Measurements from ENCODE around the gene UTP4. TPM values are rescaled to one million over a fixed set of nuclear protein-coding genes. Genes with fewer than 3 reads are reported as not detected.

Gene UTP4
- total RNA-seq, 1 donor from 2014 or later = 34.9 TPM

GRCh38 chr16:69166946-69167930, 34.8 kb downstream of the UTP4 start:
- H3K36me3 ChIP-seq = peaks cover 0 to 39% of the 10 kb centered on the region in 2 donors

GRCh38 chr16:69169051-69169450, 36.6 kb downstream of the UTP4 start:
- Histone ChIP-seq H3K4me3 (no peak overlapping the region), H3K36me3 (peaks cover 0 to 39% of the 10 kb centered on the region in 2 donors), H3K9me3 (no peaks in the 10 kb centered on the region), H3K4me1 (peaks cover 32% of the 10 kb centered on the region), H3K27me3 (no peaks in the 10 kb centered on the region), H3K27ac (no peak overlapping the region)
- DNase-seq (ENCODE audit: extremely low spot score in 2 of 2) = no peak
- intact Hi-C loops (cut with DNase I) = no loop called here
- no peak for TF ChIP-seq POLR2A (IDR thresholded peaks at IDR 0.05)
- TF ChIP-seq CTCF (IDR thresholded peaks at IDR 0.05) = no peak
- no peak for TF ChIP-seq POLR2AphosphoS5 (IDR thresholded peaks at IDR 0.05; ENCODE audit: insufficient read depth in 1 of 2, low read depth in 1 of 2)

More at GRCh38 chr16:69166946-69167930, 34.8 kb downstream of the UTP4 start:
- TF ChIP-seq POLR2A (IDR thresholded peaks at IDR 0.05) (no peak), CTCF (IDR thresholded peaks at IDR 0.05) (no peak), POLR2AphosphoS5 (IDR thresholded peaks at IDR 0.05; ENCODE audit: insufficient read depth in 1 of 2, low read depth in 1 of 2) (no peak)
- intact Hi-C loops (cut with DNase I) = no loop called here
- Histone ChIP-seq H3K4me3 (no peak overlapping the region), H3K9me3 (no peaks in the 10 kb centered on the region), H3K27me3 (no peaks in the 10 kb centered on the region), H3K4me1 (peaks cover 14% of the 10 kb centered on the region), H3K27ac (no peak overlapping the region)
- no peak for DNase-seq (ENCODE audit: extremely low spot score in 2 of 2)

GRCh38 chr16:69169607-69170352, 37.3 kb downstream of the UTP4 start:
- Histone ChIP-seq H3K27me3 (no peaks in the 10 kb centered on the region), H3K36me3 (peaks cover 0 to 37% of the 10 kb centered on the region in 2 donors), H3K9me3 (no peaks in the 10 kb centered on the region), H3K4me1 (peaks cover 37% of the 10 kb centered on the region), H3K4me3 (no peak overlapping the region), H3K27ac (no peak overlapping the region)
- no peak for DNase-seq (ENCODE audit: extremely low spot score in 2 of 2)
- no peak for TF ChIP-seq POLR2A (IDR thresholded peaks at IDR 0.05)
- TF ChIP-seq CTCF (IDR thresholded peaks at IDR 0.05) = no peak
- TF ChIP-seq POLR2AphosphoS5 (IDR thresholded peaks at IDR 0.05; ENCODE audit: insufficient read depth in 1 of 2, low read depth in 1 of 2) = no peak
- intact Hi-C loops (cut with DNase I) = no loop called here

GRCh38 chr16:69171325-69172084, 39.1 kb downstream of the UTP4 start:
- Histone ChIP-seq H3K27ac (peak overlapping the region; percentile 80), H3K36me3 (peaks cover 0 to 21% of the 10 kb centered on the region in 2 donors), H3K4me1 (peaks cover 44% of the 10 kb centered on the region), H3K27me3 (no peaks in the 10 kb centered on the region), H3K9me3 (no peaks in the 10 kb centered on the region), H3K4me3 (no peak overlapping the region)
- intact Hi-C loops (cut with DNase I) = no loop called here
- TF ChIP-seq POLR2A (IDR thresholded peaks at IDR 0.05) (no peak), CTCF (IDR thresholded peaks at IDR 0.05) (no peak), POLR2AphosphoS5 (IDR thresholded peaks at IDR 0.05; ENCODE audit: insufficient read depth in 1 of 2, low read depth in 1 of 2) (no peak)
- no peak for DNase-seq (ENCODE audit: extremely low spot score in 2 of 2)
